GM18498 (cell line): ENCODE data around the gene OBI1.

Experiments
- ATAC-seq: cut with Tn5 transposase; IDR thresholded peaks from one replicate; pipeline ENCODE4 v1.9.1; 2021; ENCODE audit warnings: mild to moderate bottlenecking, moderate library complexity; ENCODE audit not compliant: unreplicated experiment

Gene OBI1

DNA sequence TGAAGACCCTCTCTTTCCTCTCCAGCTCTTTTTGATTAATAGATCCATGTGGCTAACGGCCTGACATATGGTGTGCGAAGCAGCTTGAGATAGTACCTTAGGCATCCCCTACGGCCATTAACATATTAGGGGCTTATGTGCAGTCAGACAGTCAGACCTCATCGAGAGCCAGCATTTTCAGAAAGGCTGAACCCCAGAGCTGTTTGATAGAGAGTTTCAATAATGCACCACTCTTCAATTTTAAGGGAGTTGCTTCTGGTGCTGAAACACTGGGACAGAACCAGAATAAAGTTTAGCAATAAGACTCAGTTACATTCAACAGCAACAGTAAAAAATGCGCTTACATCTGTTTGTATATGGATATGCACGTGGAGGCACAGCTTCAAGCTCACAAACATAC is 66.4 kb downstream of the OBI1 start:
- no peak for ATAC-seq

DNA sequence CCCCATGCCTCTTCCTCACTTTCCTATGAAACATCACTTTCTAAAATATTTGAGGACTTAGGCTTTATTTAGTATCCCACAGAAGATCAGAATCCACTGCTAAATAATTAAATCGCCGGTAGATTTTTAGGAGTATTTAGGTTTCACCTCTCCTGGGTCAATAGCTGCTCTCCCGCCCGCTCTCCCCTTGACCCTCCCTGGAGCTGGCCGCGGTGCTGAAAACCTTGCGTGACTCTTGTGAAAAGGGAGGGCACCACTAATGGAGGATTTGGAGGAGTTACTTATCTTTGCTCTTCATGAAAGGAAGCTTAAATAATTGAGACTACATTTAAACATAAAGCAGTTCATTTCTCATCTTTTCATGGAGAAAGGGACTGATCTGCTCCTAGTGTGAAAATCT is 69.7 kb downstream of the OBI1 start:
- ATAC-seq: no peak

DNA sequence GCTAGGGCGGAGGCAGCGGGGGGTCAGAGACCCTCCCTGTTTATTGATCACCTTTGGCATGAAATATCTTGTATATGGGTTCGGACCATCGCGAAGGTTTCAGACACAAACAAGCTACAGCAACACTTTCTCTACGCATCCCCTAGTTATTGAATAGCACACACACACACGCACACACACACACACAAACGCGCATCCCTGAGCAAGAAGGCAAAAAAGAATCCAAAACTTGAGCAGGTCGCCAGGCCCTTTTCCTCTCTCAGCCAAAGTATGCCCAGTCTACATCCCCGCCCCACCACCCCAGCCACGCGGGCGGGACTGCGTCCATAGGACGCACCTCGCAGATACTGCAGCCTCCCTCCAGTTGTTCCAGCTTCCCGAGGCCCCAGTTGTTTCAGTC is 71.6 kb downstream of the OBI1 start:
- no peak for ATAC-seq

GRCh38 chr13:78586706-78587105 is 72.2 kb downstream of the OBI1 start:
- peak; percentile 55 for ATAC-seq

- no peak for ATAC-seq
These were observed 82.7 kb downstream of the OBI1 start for GRCh38 chr13:78576261-78576660.

- ATAC-seq: no peak
These were observed 86.5 kb downstream of the OBI1 start for GRCh38 chr13:78572459-78572858.

GRCh38 chr13:78569029-78569428 is 89.9 kb downstream of the OBI1 start:
- no peak for ATAC-seq

GRCh38 chr13:78566631-78567030 is 92.3 kb downstream of the OBI1 start:
- ATAC-seq: no peak
